GM19468 (cell line): ENCODE results near the gene FAF1.
"Not testable (repeated sequence)": the region's sequence is repeated elsewhere in the genome, so short reads cannot be mapped to it uniquely, and the experiment has no call there.

Source experiments
- ATAC-seq: cut with Tn5 transposase; IDR thresholded peaks from one replicate; pipeline ENCODE4 v1.9.1; 2021; ENCODE audit warnings: mild to moderate bottlenecking, moderate library complexity, moderate number of reproducible peaks; ENCODE audit not compliant: unreplicated experiment; ENCODE audit errors: extremely low read depth

The FAF1 gene

DNA sequence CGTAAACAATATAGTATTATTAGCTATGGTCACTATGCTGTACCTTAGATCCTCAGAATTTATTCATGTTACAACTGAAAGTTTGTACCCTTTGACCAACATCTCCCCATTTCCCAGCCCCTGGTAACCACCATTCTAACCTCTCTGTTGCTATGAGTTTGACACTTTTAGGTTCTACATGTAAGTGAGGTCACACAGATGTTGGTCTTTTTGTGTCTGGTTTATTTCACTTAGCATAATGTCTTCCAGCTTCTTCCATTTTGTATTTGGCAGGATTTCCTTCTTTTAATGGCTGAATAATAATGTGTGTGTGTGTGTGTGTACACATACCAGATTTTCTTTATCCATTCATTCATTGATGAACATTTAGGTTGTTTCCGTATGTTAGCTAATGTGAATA is 139.5 kb downstream of the FAF1 start:
- ATAC-seq = no peak

- no peak for ATAC-seq
These were observed 147.7 kb downstream of the FAF1 start for GRCh38 chr1:50812346-50812745.

GRCh38 chr1:50808296-50808695 is 151.8 kb downstream of the FAF1 start:
- no peak for ATAC-seq

- ATAC-seq = no peak
These were observed 163.8 kb downstream of the FAF1 start for GRCh38 chr1:50796272-50796671.

DNA sequence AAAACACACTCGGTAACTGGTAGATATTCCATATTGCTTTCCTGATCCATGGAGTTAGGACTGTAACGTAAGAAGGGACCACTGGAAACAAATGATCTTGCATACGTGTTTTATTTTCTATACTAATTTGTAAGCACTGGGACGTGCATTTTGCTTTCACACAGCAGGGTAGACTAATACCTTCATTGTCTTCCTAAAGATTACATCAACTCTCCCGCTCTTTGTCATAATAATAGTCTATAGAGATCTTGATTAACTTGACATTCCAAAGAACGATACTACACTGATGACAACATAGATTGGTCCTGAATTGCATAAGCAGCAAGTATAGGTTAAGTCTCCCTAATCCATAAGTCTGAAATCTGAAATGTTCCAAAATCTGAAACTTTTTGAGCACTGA is 166.5 kb downstream of the FAF1 start:
- no peak for ATAC-seq

- no peak for ATAC-seq
These were observed 172.8 kb downstream of the FAF1 start for GRCh38 chr1:50787266-50787665.

- no peak for ATAC-seq
These were observed 176.8 kb downstream of the FAF1 start for GRCh38 chr1:50783286-50783685.

DNA sequence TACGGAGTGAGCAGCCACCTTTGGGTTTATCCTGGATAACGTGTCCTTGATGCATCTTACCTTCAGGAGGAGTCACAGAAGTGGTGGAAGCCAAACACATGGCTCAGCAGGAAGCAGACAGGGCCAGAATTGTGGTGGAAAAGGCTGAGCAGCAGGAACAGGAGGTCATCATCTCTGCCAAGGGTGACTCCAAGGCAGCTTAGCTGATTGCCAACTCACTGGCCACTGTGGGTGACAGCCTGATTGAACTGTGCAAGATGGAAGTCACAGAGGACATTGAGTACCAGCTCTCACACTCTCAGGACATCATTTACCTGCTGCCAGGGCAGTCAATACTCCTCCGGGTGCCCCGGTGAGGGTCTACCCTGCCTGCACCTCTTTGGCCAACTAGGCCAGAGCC is 179.3 kb downstream of the FAF1 start:
- no peak for ATAC-seq

DNA sequence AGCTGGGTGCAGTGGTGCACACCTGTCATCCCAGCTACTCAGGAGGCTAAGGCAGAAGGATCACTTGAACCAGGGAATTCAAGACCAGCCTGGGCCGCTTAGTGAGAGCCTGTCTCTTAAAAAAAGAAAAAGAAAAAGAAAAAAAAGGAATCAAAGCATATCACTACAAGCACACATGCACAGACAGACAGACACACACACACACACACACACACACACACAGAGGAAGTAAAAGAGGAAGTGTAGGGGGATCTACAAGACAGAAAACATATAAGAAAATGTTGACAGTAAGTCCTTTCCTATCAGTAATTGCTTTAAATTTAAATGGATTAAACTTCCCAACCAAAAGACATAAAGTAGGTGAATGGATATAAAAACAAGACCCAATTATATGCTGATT is 180.3 kb downstream of the FAF1 start:
- ATAC-seq = no peak

DNA sequence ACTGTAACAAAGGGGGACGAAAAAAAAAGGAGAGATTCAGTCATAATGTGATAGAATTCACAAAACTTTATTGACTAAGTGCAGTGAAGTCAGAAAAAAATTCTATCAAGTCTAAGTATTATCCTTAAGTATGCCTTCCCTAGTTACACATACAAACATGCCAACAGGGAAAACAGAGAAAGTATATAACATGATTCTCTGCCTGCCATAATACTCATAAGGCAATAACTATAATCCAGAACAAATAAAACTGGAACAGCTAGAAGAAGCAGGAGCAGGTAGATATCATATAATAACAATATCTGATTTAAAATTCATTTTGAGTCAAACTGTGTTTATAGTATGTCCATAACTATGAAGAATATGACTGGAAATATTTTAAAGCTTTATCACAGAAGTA is 184.3 kb downstream of the FAF1 start:
- ATAC-seq = no peak

- ATAC-seq = no peak
These were observed 185.2 kb downstream of the FAF1 start for GRCh38 chr1:50774759-50775351.

DNA sequence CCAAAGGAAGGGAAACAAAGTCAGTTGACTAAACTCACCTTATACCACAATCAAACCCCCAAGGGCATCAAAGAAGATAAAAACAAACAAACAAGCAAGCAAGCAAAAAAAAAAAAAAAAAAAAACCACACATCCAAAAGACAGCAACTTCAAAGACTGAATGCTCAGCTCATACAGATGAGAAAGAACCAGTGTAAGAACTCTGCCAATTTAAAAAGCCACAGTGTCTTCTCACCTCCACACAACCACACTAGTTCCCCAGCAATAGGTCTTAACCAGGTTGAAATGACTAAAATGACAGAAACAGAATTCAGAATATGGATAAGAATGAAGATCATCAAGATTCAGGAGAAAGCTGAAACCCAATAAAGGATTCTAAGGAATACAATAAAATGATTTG is 193.4 kb downstream of the FAF1 start:
- ATAC-seq = no peak

- ATAC-seq = not testable (repeated sequence)
These were observed 203.5 kb downstream of the FAF1 start for GRCh38 chr1:50756543-50756942.

DNA sequence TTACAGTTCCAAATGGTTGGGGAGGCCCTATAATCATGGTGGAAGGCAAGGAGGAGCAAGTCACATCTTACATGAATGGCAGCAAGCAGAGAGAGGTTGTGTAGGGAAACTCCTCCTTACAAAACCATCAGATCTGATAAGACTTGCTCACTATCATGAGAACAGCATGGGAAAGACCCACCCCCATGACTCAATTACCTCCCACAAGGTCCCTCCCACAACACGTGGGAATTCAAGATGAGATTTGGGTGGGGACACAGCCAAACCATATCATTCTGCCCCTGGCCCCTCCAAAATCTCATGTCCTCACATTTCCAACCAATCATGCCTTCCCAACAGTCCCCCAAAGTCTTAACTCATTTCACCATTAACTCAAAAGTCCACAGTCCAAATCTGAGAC is 205.3 kb downstream of the FAF1 start:
- ATAC-seq = not testable (repeated sequence)

GRCh38 chr1:50750021-50750619 is 209.9 kb downstream of the FAF1 start:
- no peak for ATAC-seq

GRCh38 chr1:50747394-50747793 is 212.7 kb downstream of the FAF1 start:
- no peak for ATAC-seq

DNA sequence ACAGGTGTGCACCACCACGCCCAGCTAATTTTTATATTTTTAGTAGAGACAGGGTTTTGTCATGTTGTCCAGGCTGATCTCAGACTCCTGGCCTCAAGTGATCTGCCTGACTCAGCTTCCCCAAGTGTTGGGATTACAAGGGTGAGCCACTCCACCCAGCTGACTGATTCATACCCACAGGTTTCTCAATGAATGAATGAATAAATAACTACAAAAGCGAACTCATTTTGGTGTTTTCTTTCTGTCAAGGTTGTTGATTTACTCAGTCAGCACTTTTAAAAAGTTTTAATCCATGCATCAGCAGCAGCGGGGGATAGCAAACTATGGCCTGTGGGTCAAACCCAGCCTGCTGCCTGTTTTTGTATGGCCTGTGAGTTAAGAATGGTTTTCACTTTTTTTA is 217.5 kb downstream of the FAF1 start:
- no peak for ATAC-seq

DNA sequence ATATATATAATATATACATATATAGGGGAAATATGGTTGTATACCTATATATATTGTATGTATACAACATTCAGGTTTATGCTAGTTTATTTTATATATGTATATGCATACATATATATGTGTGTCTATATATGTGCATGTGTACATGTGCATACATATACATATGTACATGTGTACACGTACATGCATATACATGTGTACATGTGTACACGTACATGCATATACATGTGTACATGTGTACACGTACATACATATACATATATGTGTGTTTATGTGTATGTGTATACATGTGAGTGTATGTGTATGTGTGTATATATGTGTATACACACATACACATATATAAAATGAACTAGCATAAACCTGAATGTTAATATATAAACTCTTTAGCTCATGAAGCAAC is 220.9 kb downstream of the FAF1 start:
- ATAC-seq = no peak

- ATAC-seq = no peak
These were observed 224.6 kb downstream of the FAF1 start for GRCh38 chr1:50735443-50735842.

- ATAC-seq = not testable (repeated sequence)
These were observed 232.5 kb downstream of the FAF1 start for GRCh38 chr1:50727578-50727977.

DNA sequence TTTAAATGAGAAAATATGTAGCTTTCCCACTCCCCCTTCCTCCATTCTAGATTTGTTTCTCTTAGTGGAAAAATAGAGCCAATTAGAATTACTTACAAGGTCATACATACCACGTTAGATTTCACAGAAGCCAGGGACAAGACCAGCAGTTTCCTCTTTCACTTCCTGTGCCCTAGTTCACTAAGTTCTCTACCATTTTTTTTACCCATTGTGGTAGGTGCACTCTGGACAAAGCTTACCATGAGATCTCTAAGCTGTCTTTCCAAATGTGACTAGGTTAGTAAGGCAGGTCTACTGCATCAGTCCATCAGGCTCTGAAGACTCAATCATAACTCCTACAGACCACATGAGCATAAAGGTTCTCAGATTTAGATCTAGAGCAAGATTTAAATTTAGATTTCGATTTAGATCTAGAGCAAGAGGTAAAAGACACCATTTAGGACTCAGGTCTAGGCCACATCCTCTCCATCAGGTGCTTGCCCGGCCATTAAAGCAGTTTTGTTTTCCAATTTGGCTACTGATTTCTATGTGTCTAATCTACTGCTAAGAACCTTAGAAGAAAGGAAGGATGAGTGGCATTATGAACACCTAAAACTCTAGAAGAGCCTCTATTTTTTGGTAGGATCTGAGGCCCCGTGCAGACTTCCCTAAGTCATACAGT is 235.3 kb downstream of the FAF1 start:
- ATAC-seq = peak; percentile 83
